GM10248 (cell line): Measurements from ENCODE around the gene NOXA1.

Experiments used
- CTCF ChIA-PET: fragments of 300-600 bp; sonication (Branson Sonifier 250); formaldehyde crosslinking; extraction: SDS; loops from one replicate; lab custom pipeline; 2021; ENCODE audit warnings: antibody characterized with exemption; lab: Yijun Ruan, JAX
- POLR2A ChIA-PET: fragments of 350-650 bp; sonication (Branson Sonifier 250); formaldehyde crosslinking; extraction: SDS; loops from one replicate; lab custom pipeline; 2020; ENCODE audit warnings: antibody characterized with exemption; lab: Yijun Ruan, JAX
- DNase-seq: peaks from one replicate; pipeline ENCODE4 v3.0.0; 2012; ENCODE audit errors: extremely low spot score
- TF ChIP-seq, protein P1 (sequence below): IDR thresholded peaks from 2 replicates; pipeline ENCODE4 v1.5.1; 2012; ENCODE audit warnings: mild to moderate bottlenecking, low read depth; ENCODE audit errors: extremely low read depth, missing control alignments, control extremely low read depth

NOXA1 gene

DNA sequence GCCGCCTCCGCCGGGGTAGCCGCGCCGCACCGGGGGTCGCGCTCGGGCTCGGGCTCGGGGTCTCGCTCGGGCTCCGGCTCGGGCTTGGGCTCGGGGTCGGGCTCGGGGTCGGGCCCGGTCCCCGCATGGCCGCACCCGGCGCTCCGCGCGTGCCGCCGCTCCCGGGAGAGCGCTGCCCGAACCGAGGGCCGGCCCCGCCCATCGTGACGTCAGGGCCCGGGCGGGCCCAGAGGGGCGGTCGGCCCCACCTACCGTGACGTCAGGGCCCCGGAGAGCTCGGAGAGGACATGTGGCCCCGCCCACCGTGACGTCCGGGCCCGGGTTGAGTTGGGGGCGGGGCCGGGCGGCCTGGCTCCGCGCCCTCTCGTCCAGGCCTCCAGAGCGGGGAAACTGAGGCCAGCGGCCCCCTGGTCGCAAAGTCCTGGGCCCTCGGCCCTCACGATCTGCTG, 36.0 kb downstream of the NOXA1 start, which contains the start of gene NSMF:
TSS of gene NSMF (minus strand) at position 183 of the 449 bp plus-strand sequence. CDS start 232 bp downstream, outside the sequence.
- TF ChIP-seq, protein P1, sequence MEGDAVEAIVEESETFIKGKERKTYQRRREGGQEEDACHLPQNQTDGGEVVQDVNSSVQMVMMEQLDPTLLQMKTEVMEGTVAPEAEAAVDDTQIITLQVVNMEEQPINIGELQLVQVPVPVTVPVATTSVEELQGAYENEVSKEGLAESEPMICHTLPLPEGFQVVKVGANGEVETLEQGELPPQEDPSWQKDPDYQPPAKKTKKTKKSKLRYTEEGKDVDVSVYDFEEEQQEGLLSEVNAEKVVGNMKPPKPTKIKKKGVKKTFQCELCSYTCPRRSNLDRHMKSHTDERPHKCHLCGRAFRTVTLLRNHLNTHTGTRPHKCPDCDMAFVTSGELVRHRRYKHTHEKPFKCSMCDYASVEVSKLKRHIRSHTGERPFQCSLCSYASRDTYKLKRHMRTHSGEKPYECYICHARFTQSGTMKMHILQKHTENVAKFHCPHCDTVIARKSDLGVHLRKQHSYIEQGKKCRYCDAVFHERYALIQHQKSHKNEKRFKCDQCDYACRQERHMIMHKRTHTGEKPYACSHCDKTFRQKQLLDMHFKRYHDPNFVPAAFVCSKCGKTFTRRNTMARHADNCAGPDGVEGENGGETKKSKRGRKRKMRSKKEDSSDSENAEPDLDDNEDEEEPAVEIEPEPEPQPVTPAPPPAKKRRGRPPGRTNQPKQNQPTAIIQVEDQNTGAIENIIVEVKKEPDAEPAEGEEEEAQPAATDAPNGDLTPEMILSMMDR: no peak
- POLR2A ChIA-PET: interaction anchor here (1.0 kb wide), 1 partner anchor 157 kb away, joined by 6 read pairs; the partner anchor contains the start of gene NRARP
- CTCF ChIA-PET: interaction anchor here (1.0 to 1.3 kb wide), 3 partner anchors 14 to 50 kb away, joined by 3 to 7 read pairs (median 6); partner anchors contain the start of genes EXD3 and NOXA1
- peak; percentile 100 for DNase-seq

DNA sequence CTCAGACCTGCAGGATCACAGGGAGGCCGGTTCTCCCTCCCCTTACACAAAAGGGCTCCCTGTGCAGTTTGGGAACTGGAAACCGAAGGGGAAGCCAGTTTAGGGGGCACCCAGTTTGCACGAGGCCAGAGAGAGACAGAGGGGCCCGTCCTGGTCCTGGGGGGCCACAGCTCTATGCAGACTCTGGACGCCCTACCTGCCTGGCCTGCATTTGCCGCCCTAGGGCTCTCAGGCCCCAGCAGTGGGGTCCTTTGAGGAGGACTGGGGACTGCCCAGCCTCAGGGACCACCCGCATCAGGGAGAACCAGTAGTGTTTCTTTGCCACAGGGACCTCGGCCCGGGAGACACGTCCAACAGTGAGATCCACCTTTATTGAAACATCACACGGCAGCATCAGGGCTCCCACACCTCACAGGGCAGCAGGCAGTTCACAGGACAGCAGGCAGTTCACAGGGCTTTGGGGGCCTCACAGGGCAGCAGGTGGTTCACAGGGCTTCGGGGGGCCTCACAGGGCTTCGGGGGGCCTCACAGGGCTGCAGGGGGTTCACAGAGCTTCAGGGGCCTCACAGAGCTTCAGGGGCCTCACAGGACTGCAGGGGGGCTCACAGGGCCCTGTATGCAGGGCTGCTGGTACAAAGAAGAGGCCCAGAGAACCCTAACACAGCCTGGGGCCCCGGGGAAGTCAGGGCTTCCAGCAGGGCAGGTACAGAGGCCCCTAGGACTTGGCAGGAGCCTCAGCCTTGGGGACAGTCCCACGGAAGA, 36.6 kb downstream of the NOXA1 start:
- CTCF ChIA-PET: interaction anchor here (1.0 to 1.3 kb wide), 3 partner anchors 14 to 50 kb away, joined by 3 to 7 read pairs (median 6); partner anchors contain the start of genes EXD3 and NOXA1

DNA sequence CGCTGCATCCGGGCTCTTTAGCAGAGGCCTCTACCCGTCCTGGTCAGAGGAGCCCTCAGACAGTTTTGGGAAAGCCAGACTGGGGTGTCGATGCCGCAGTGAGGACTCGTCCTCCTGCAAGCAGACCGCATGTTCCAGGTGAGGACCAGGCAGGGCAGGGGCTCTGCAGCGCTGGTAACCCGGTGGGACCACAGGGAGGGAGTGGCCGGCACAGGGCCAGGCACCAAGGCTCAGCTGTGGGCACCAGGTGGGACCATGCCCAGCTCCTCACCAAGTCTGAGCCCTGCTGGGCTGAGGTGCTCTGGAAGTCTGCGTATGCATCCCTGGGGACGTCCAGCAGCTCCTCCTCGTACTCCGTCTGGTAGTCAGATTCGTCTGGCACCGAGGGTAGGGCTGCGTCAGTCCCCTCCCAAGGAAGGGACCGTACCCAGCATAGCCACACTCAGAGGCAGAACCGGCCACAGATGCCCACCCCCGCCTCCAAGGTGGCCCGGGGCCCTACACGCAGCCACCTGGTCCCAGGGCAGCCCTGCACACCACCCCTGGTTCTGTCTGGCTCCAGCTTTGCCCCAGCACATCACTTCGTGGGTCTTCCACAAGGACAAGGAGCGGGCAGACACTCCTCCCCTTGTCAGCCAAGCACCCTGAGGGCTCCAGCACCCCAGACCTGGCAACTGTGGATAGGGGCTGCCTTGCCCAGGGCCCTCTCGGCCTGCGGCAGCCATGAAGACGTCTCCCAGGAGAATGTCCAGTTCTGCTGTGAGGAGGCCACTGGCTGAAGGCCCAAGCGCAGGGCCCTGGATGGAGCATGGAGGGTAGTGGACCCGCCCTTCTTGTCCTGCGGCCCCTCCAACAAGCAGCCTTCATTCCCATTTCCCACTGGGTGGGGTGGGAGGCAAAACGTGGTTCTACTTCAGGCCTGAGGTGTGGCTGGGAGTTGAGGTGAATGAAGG, 37.4 kb downstream of the NOXA1 start:
- TF ChIP-seq, protein P1: no peak
- CTCF ChIA-PET: no interaction called here

More for the DNA sequence above, 36.6 kb downstream of the NOXA1 start:
- no peak for DNase-seq
- TF ChIP-seq, protein P1: no peak
- POLR2A ChIA-PET: interaction anchor here (1.0 kb wide), 1 partner anchor 157 kb away, joined by 6 read pairs; the partner anchor contains the start of gene NRARP

DNA sequence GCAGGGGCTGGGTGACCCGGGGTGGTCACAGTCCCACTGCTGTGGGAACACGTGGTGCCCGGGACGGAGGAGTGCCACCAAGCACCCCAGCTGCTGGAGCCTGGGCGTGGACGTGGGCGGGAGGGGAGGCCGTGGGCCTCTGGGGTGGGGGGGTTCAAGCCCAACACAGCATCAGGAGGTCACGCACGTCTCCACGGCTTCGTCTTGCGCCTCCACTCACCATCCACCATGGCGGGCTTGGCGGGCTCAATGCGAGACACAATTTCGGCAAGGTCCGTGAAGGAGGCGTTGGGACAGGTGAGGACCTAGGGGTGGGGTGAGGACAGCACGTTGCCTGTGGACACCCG, 38.1 kb downstream of the NOXA1 start:
- no peak for DNase-seq
- CTCF ChIA-PET: interaction anchor here (0.9 to 1.1 kb wide), 4 partner anchors 12 to 159 kb away, joined by 3 to 4 read pairs (median 3); partner anchors contain the start of gene NRARP
- POLR2A ChIA-PET: interaction anchor here (0.6 to 0.7 kb wide), 2 partner anchors 112 to 177 kb away, joined by 3 read pairs; no protein-coding TSS in a partner anchor
- TF ChIP-seq, protein P1: no peak

More for the DNA sequence above, 37.4 kb downstream of the NOXA1 start:
- POLR2A ChIA-PET: no interaction called here
- DNase-seq: no peak

DNA sequence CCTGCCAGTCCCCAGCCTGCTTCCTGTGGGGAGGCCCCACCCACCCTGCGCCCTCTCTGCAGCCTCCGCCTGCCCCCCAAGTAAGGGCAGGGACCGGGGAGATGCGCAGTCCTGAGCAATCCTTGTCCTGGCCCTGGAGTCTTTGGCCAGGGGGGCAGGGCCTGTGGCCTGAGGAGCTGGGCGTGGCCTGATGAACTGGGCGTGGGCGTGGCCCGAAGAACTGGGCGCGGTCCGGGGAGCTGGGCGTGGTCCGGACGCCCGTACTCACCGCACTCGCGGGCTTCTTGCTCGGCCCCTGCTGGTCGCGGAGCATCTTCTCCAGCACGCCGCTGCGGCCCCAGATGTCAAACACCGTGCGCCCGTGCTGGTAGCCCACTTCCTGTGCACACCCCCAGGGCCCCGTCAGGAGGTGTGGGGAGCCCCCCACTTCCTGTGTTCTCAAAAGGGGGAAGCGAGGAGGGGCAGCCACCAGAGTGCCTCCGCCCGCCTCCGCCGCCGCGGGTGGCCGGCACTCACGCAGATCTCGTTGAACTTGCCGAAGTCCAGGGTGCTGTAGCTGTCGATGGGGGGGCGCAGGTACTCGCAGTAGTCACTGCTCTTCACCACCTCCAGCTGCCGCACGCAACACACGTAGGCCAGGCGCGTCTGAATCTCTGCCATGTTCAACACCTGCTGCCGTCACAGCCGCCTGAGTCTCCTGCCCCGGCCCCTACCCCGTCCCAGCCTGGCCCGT, 38.6 kb downstream of the NOXA1 start:
- TF ChIP-seq, protein P1: no peak
- POLR2A ChIA-PET: interaction anchor here (0.6 to 0.7 kb wide), 2 partner anchors 111 to 177 kb away, joined by 3 read pairs; no protein-coding TSS in a partner anchor
- CTCF ChIA-PET: interaction anchor here (0.9 to 1.1 kb wide), 4 partner anchors 12 to 160 kb away, joined by 3 to 4 read pairs (median 3); partner anchors contain the start of gene NRARP
- DNase-seq: peak; percentile 92
